Smooth muscle cell (in vitro differentiated cells): ENCODE measurements around the gene CCDC60. TPM values are rescaled to one million over a fixed set of nuclear protein-coding genes. Genes with fewer than 3 reads are reported as not detected.

Experiments used
- DNase-seq: peaks from one replicate; lab custom pipeline; 2025; ENCODE audit not compliant: unreplicated experiment; lab: John Stamatoyannopoulos, UW
- H2AFZ ChIP-seq: fragments of 200-600 bp; sonication (generic); 2 replicates; pipeline ENCODE4 v1.6.0; 2016; ENCODE audit warnings: antibody characterized with exemption, low read depth, mild to moderate bottlenecking
- H3F3A ChIP-seq: fragments of 200-600 bp; sonication (generic); 2 replicates; pipeline ENCODE4 v1.6.0; 2017; ENCODE audit warnings: antibody characterized with exemption, low read depth
- H3K27ac ChIP-seq: fragments of 200-600 bp; sonication (generic); 2 replicates; pipeline ENCODE4 v1.5.1; 2016; ENCODE audit warnings: low read depth, mild to moderate bottlenecking
- H3K27me3 ChIP-seq: fragments of 200-600 bp; sonication (generic); 2 replicates; pipeline ENCODE4 v1.6.1; 2016; ENCODE audit warnings: low read depth, mild to moderate bottlenecking
- H3K36me3 ChIP-seq: fragments of 200-600 bp; sonication (generic); 2 replicates; pipeline ENCODE4 v1.5.1; 2016; ENCODE audit warnings: low read depth
- H3K4me1 ChIP-seq: fragments of 200-600 bp; sonication (generic); 2 replicates; pipeline ENCODE4 v1.5.1; 2016; ENCODE audit warnings: low read depth
- H3K4me2 ChIP-seq: fragments of 200-600 bp; sonication (generic); 2 replicates; pipeline ENCODE4 v1.6.0; 2016; ENCODE audit warnings: mild to moderate bottlenecking
- H3K4me3 ChIP-seq: fragments of 200-600 bp; sonication (generic); 2 replicates; pipeline ENCODE4 v1.5.1; 2016; ENCODE audit warnings: mild to moderate bottlenecking
- H3K79me2 ChIP-seq: fragments of 200-600 bp; sonication (generic); 2 replicates; pipeline ENCODE4 v1.6.0; 2016; ENCODE audit warnings: low read depth, mild to moderate bottlenecking
- H3K9ac ChIP-seq: fragments of 200-600 bp; sonication (generic); 2 replicates; pipeline ENCODE4 v1.6.0; 2016; ENCODE audit warnings: low read depth
- H3K9me3 ChIP-seq: fragments of 200-600 bp; sonication (generic); replicated peaks from 2 replicates; pipeline ENCODE4 v1.5.1; 2016; ENCODE audit warnings: low read depth
- H4K20me1 ChIP-seq: fragments of 200-600 bp; sonication (generic); 2 replicates; pipeline ENCODE4 v1.6.0; 2016; ENCODE audit warnings: low read depth
- WGBS: methylation state at CpG from one replicate; pipeline ENCODE4 v1.1.7; 2016; ENCODE audit warnings: low lambda C conversion rate; 5-methylcytosine and 5-hydroxymethylcytosine counted together
- polyA plus RNA-seq: library from polyadenylated mRNA; unstranded; fragments of >200 nt; fragmentation: Nextera tagmentation; extraction: Ambion mirVana; gene quantifications from 2 replicates; pipeline ENCODE4 v1.2.1, GENCODE V29; 2016
- total RNA-seq: library from RNA; depleted of rRNA; stranded (reverse); fragments of >200 nt; gene quantifications from 2 replicates; pipeline ENCODE4 v1.2.3, GENCODE V29; 2014
- TF ChIP-seq, protein P1 (sequence below): fragments of 200-600 bp; sonication (generic); IDR thresholded peaks from 2 replicates; pipeline ENCODE4 v1.5.1; 2017; ENCODE audit warnings: borderline replicate concordance, mild to moderate bottlenecking, antibody characterized with exemption; ENCODE audit not compliant: insufficient read depth, poor library complexity, severe bottlenecking

The CCDC60 gene
- total and polyA plus RNA-seq, 2 experiments from 2014 or later = not detected

DNA sequence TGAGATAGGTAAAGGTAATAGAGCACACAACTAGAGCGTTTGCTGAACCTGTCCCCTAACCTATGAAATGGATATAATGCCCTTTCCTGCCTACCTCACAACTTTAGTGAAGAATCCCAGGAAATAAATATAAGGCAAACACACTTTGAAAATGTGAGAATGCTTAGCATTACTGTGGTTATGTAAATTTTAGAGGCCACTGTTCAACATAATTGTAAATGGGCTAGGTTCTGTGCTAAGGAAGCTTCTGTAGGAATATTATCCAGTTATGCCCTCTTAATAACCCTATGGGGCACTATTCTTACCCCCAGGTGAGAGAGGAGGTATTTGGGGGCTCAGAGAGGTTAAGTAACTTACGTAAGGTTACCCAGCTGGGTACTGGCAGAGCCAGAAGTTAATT lies 166.5 kb downstream of the CCDC60 start:
- Histone ChIP-seq H3K79me2 (no peaks in the 10 kb centered on the region), H3K27ac (no peak overlapping the region), H4K20me1 (no peaks in the 10 kb centered on the region), H3K9me3 (no peaks in the 10 kb centered on the region), H3F3A (no peaks in the 10 kb centered on the region), H3K36me3 (no peaks in the 10 kb centered on the region), H3K4me1 (no peaks in the 10 kb centered on the region), H2AFZ (no peak overlapping the region), H3K27me3 (peaks cover 16% of the 10 kb centered on the region), H3K9ac (no peak overlapping the region), H3K4me2 (no peak overlapping the region), H3K4me3 (no peak overlapping the region)
- TF ChIP-seq, protein P1, sequence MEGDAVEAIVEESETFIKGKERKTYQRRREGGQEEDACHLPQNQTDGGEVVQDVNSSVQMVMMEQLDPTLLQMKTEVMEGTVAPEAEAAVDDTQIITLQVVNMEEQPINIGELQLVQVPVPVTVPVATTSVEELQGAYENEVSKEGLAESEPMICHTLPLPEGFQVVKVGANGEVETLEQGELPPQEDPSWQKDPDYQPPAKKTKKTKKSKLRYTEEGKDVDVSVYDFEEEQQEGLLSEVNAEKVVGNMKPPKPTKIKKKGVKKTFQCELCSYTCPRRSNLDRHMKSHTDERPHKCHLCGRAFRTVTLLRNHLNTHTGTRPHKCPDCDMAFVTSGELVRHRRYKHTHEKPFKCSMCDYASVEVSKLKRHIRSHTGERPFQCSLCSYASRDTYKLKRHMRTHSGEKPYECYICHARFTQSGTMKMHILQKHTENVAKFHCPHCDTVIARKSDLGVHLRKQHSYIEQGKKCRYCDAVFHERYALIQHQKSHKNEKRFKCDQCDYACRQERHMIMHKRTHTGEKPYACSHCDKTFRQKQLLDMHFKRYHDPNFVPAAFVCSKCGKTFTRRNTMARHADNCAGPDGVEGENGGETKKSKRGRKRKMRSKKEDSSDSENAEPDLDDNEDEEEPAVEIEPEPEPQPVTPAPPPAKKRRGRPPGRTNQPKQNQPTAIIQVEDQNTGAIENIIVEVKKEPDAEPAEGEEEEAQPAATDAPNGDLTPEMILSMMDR = no peak
- 88% methylated on average over 2 of the region's 2 CpGs for WGBS
- DNase-seq = no peak

DNA sequence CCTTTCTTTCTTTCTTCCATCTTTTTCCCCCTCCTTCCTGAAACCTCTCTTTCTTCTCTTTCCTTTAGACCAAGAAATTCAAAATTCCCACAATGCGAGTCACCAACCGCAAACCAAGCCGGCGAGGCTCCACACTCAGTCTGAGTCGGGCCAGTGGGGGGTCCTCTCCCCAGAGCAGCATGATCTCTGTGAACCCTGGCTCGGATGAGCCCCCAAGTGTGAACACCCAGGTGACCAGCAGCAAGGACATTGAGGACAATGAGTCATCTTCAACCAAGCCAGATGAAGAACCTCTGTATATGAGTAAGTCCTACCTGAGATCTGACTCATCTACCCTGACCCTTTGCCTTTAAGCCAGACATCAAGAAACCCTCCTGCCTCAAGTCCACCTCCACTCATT lies 170.5 kb downstream of the CCDC60 start:
- DNase-seq = no peak
- no peaks in the 10 kb centered on the region for H3K79me2 ChIP-seq
- H3K4me3 ChIP-seq = no peak overlapping the region
- H3K27ac ChIP-seq = no peak overlapping the region
- H4K20me1 ChIP-seq = no peaks in the 10 kb centered on the region
- H3K9ac ChIP-seq = no peak overlapping the region
- no peak overlapping the region for H2AFZ ChIP-seq
- TF ChIP-seq, protein P1 = no peak
- no peaks in the 10 kb centered on the region for H3K27me3 ChIP-seq
- H3K9me3 ChIP-seq = no peaks in the 10 kb centered on the region
- H3K4me2 ChIP-seq = peak overlapping the region; percentile 9
- H3K36me3 ChIP-seq = no peaks in the 10 kb centered on the region
- 56% methylated on average over 6 of the region's 6 CpGs for WGBS
- H3F3A ChIP-seq = no peaks in the 10 kb centered on the region
- H3K4me1 ChIP-seq = no peaks in the 10 kb centered on the region

DNA sequence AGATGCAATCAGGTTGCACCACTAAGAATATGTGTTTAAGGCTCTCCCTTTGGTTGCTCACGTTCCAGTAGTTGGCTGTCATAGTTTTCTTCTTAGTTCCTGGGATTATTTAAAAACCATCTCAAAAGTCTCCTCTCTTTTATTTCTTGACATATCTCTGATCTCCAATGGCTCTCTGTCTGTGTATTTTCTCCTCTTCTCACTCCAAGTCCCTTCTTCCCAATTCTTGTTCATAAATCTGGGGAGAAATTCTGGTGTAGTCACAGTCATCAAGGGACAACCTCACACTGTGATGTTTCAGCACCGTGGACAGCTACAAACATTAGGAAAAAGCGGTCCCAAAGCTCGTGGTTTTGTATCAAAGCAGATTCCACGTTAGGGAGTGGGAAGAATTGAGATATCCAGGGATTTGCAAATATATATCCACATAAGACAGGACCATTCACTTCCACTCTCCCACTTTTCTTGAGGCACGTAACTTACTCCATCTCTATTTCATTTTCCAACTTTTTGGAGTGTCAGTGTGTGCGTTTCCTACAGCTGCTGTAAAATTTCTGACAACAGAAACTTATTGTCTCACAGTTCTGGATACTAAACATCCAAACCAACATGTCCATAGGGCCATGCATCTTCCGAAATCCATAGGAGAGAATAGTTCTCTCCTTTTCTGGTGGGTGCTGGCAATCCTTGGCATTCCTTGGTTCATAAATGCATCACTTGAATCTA lies 178.4 kb downstream of the CCDC60 start:
- H3K27ac ChIP-seq = no peak overlapping the region
- no peak overlapping the region for H3K4me3 ChIP-seq
- no peaks in the 10 kb centered on the region for H3F3A ChIP-seq
- no peaks in the 10 kb centered on the region for H4K20me1 ChIP-seq
- H3K36me3 ChIP-seq = no peaks in the 10 kb centered on the region
- WGBS = 47% methylated on average over 8 of the region's 8 CpGs
- H3K79me2 ChIP-seq = no peaks in the 10 kb centered on the region
- no peaks in the 10 kb centered on the region for H3K4me1 ChIP-seq
- H3K9me3 ChIP-seq = no peaks in the 10 kb centered on the region
- H3K4me2 ChIP-seq = no peak overlapping the region
- no peak overlapping the region for H3K9ac ChIP-seq
- no peak overlapping the region for H2AFZ ChIP-seq
- DNase-seq = no peak
- no peaks in the 10 kb centered on the region for H3K27me3 ChIP-seq
- TF ChIP-seq, protein P1 = no peak

DNA sequence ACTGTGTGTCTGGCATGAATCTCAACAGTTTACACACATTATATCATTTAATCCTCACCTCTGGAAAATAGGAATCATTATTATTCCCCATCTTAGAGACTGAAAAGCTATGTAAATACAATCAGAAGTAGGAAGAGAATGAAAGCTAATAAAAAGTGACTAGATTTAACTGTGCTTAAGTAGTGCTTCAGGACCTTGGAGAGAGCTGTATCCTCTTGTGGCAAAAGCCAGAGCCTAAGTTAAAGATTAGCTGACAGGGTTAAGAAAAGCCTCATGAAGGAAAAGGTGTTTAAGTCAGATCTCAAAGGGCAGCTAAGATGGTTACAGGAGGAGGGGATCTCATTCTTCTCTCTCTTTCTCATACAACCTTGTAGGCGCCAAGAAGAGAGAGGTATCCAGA lies 193.7 kb downstream of the CCDC60 start:
- H3K36me3 ChIP-seq = no peaks in the 10 kb centered on the region
- H3K9me3 ChIP-seq = no peaks in the 10 kb centered on the region
- H3K4me3 ChIP-seq = no peak overlapping the region
- H3K4me2 ChIP-seq = no peak overlapping the region
- no peaks in the 10 kb centered on the region for H3K79me2 ChIP-seq
- 42% methylated on average over 1 of the region's 1 CpG for WGBS
- no peaks in the 10 kb centered on the region for H4K20me1 ChIP-seq
- no peak overlapping the region for H3K9ac ChIP-seq
- no peaks in the 10 kb centered on the region for H3F3A ChIP-seq
- no peaks in the 10 kb centered on the region for H3K27me3 ChIP-seq
- no peak overlapping the region for H3K27ac ChIP-seq
- H2AFZ ChIP-seq = no peak overlapping the region
- no peaks in the 10 kb centered on the region for H3K4me1 ChIP-seq
- TF ChIP-seq, protein P1 = no peak
- DNase-seq = no peak
